Upper lobe of left lung (tissue), 6 donors: ENCODE measurements around the gene DNAH8. TPM values are rescaled to one million over a fixed set of nuclear protein-coding genes. Genes with fewer than 3 reads are reported as not detected.

Experiments used
- ATAC-seq, 2 donors: fragments of 200-7000 bp; cut with Tn5 transposase; one replicate each; pipeline ENCODE4 v1.9.1; 2022; ENCODE audit warnings: mild to moderate bottlenecking in 2 of 2, moderate library complexity in 2 of 2; ENCODE audit not compliant: low FRiP score in 2 of 2
- DNase-seq, 2 donors: peaks; one replicate each; pipeline ENCODE4 v3.0.0-alpha.2; 2019 to 2020
- H3K27ac ChIP-seq, 4 donors: fragments of 200-600 bp; sonication (generic); one replicate each; pipeline ENCODE4 v1.5.1; 2016 to 2019
- H3K27me3 ChIP-seq, 4 donors: fragments of 200-600 bp; sonication (generic); one replicate each; pipeline ENCODE4 v1.5.1; 2017 to 2019
- H3K36me3 ChIP-seq, 4 donors: fragments of 200-600 bp; sonication (generic); one replicate each; pipeline ENCODE4 v1.5.1; 2016 to 2019
- H3K4me1 ChIP-seq, 4 donors: fragments of 200-600 bp; sonication (generic); one replicate each; pipeline ENCODE4 v1.5.1; 2018 to 2019
- H3K4me3 ChIP-seq, 4 donors: fragments of 200-600 bp; sonication (generic); one replicate each; pipeline ENCODE4 v1.5.1; 2017 to 2019; ENCODE audit warnings: mild to moderate bottlenecking in 2 of 4, moderate library complexity in 1 of 4
- H3K9me3 ChIP-seq, 4 donors: fragments of 200-600 bp; sonication (generic); one replicate each; pipeline ENCODE4 v1.5.1; 2018 to 2019
- CTCF ChIP-seq, 6 experiments: fragments of 450-650 bp in 4 of 6; fragments of 200-600 bp in 2 of 6; sonication (generic) in 2 of 6; IDR thresholded peaks; one replicate each; pipeline ENCODE4 v1.5.1; 2016 to 2019; ENCODE audit warnings: antibody characterized with exemption in 6 of 6
- EP300 ChIP-seq, 4 donors: sonication (generic); formaldehyde crosslinking; IDR thresholded peaks; one replicate each; pipeline ENCODE4 v1.5.1; 2017; ENCODE audit warnings: antibody characterized with exemption in 4 of 4, control low read depth in 2 of 4
- POLR2A ChIP-seq, 4 donors: fragments of 450-650 bp; IDR thresholded peaks; one replicate each; pipeline ENCODE4 v1.5.1; 2016 to 2017; ENCODE audit warnings: antibody characterized with exemption in 4 of 4, mild to moderate bottlenecking in 2 of 4
- POLR2AphosphoS5 ChIP-seq, 2 donors: sonication (generic); formaldehyde crosslinking; IDR thresholded peaks; one replicate each; pipeline ENCODE4 v1.5.1; 2017; ENCODE audit warnings: antibody characterized with exemption in 2 of 2
- WGBS, 2 donors: methylation state at CpG; one replicate each; pipeline ENCODE4 v1.1.5; 2017 to 2018; 5-methylcytosine and 5-hydroxymethylcytosine counted together
- total RNA-seq, 6 donors: library from RNA; depleted of rRNA in 4 of 6; stranded (reverse); fragments of >200 nt in 4 of 6; gene quantifications; one replicate each; pipeline versions ENCODE4 v1.1.0 to v1.2.1, GENCODE V29; 2016 to 2021
- donor health status: DM: no; HTN: no; CAD: no; lungs with moderate emphysema.
- donor health status: DM: no; HTN: yes; CAD: no; lungs with severe emphysema.

The DNAH8 gene
- total RNA-seq, 6 donors from 2014 or later, result under 0.01 to 0.24 (median 0.15) TPM; not detected in 2

GRCh38 chr6:38943964-38944363, 228.9 kb downstream of the DNAH8 start:
- Histone ChIP-seq H3K4me3 (no peak overlapping the region), H3K4me1 (no peaks in the 10 kb centered on the region), H3K36me3 (no peaks in the 10 kb centered on the region), H3K9me3 (no peaks in the 10 kb centered on the region), H3K27me3 (no peaks in the 10 kb centered on the region), H3K27ac (no peak overlapping the region)
- ATAC-seq, result no peak
- 80 to 87% methylated on average over 4 of the region's 4 CpGs for WGBS, 2 donors
- DNase-seq, result no peak
- TF ChIP-seq POLR2A (IDR thresholded peaks at IDR 0.05) (no peak), EP300 (IDR thresholded peaks at IDR 0.05) (no peak), POLR2AphosphoS5 (IDR thresholded peaks at IDR 0.05) (no peak), CTCF (IDR thresholded peaks at IDR 0.05) (no peak)

GRCh38 chr6:38944655-38945279, 229.7 kb downstream of the DNAH8 start:
- Histone ChIP-seq H3K36me3 (no peaks in the 10 kb centered on the region), H3K4me1 (no peaks in the 10 kb centered on the region), H3K9me3 (no peaks in the 10 kb centered on the region), H3K4me3 (no peak overlapping the region), H3K27ac (no peak overlapping the region), H3K27me3 (no peaks in the 10 kb centered on the region)
- WGBS, 2 donors, result 82 to 86% methylated on average over 1 of the region's 1 CpG
- no peak for DNase-seq
- TF ChIP-seq POLR2A (IDR thresholded peaks at IDR 0.05), result no peak
- TF ChIP-seq CTCF (IDR thresholded peaks at IDR 0.05), result no peak
- no peak for TF ChIP-seq EP300 (IDR thresholded peaks at IDR 0.05)
- no peak for TF ChIP-seq POLR2AphosphoS5 (IDR thresholded peaks at IDR 0.05)
- no peak for ATAC-seq

GRCh38 chr6:38955861-38956260, 240.8 kb downstream of the DNAH8 start:
- no peak overlapping the region for H3K27ac ChIP-seq
- ATAC-seq, result peak in 1 of 2 donors; percentile 22
- no peak for DNase-seq
- no peaks in the 10 kb centered on the region for H3K36me3 ChIP-seq
- TF ChIP-seq CTCF (IDR thresholded peaks at IDR 0.05) (no peak), EP300 (IDR thresholded peaks at IDR 0.05) (no peak), POLR2AphosphoS5 (IDR thresholded peaks at IDR 0.05) (no peak), POLR2A (IDR thresholded peaks at IDR 0.05) (no peak)
- WGBS, 2 donors, result 72 to 73% methylated on average over 2 of the region's 2 CpGs
- no peaks in the 10 kb centered on the region for H3K27me3 ChIP-seq
- peaks cover 0 to 9% (median 0%) of the 10 kb centered on the region in 4 donors for H3K9me3 ChIP-seq
- H3K4me3 ChIP-seq, result no peak overlapping the region
- H3K4me1 ChIP-seq, result no peaks in the 10 kb centered on the region

- no peak for TF ChIP-seq POLR2A (IDR thresholded peaks at IDR 0.05)
- TF ChIP-seq EP300 (IDR thresholded peaks at IDR 0.05), result no peak
- TF ChIP-seq CTCF (IDR thresholded peaks at IDR 0.05), result no peak
- TF ChIP-seq POLR2AphosphoS5 (IDR thresholded peaks at IDR 0.05), result no peak
- ATAC-seq, result no peak
- no peak for DNase-seq
Measured at GRCh38 chr6:38957426-38957825, 242.3 kb downstream of the DNAH8 start.

GRCh38 chr6:38959138-38959537, 244.0 kb downstream of the DNAH8 start:
- Histone ChIP-seq H3K27me3 (no peaks in the 10 kb centered on the region), H3K4me1 (no peaks in the 10 kb centered on the region), H3K36me3 (no peaks in the 10 kb centered on the region), H3K9me3 (peaks cover 0 to 9% (median 0%) of the 10 kb centered on the region in 4 donors), H3K4me3 (no peak overlapping the region), H3K27ac (no peak overlapping the region)
- no peak for ATAC-seq
- TF ChIP-seq CTCF (IDR thresholded peaks at IDR 0.05), result no peak
- TF ChIP-seq POLR2A (IDR thresholded peaks at IDR 0.05), result no peak
- no peak for TF ChIP-seq POLR2AphosphoS5 (IDR thresholded peaks at IDR 0.05)
- TF ChIP-seq EP300 (IDR thresholded peaks at IDR 0.05), result no peak
- DNase-seq, result no peak
- WGBS, 2 donors, result 89 to 98% methylated on average over 2 of the region's 2 CpGs

More at GRCh38 chr6:38957426-38957825, 242.3 kb downstream of the DNAH8 start:
- Histone ChIP-seq H3K4me1 (no peaks in the 10 kb centered on the region), H3K36me3 (no peaks in the 10 kb centered on the region), H3K9me3 (peaks cover 0 to 9% (median 0%) of the 10 kb centered on the region in 4 donors), H3K27ac (no peak overlapping the region), H3K4me3 (no peak overlapping the region), H3K27me3 (no peaks in the 10 kb centered on the region)
